Fibroblast of lung (primary cell): ENCODE measurements around the gene SKIL.

ENCODE experiments used
- EZH2 ChIP-seq: IDR thresholded peaks from 2 replicates; pipeline ENCODE4 v1.5.1; 2012; ENCODE audit warnings: low read length, control low read depth, mild to moderate bottlenecking; ENCODE audit errors: missing control alignments
- TF ChIP-seq, protein P1 (sequence below), 2 donors: IDR thresholded peaks in 1 of 2; conservative IDR thresholded peaks in 1 of 2; 1 replicate in 1 of 2; 2 replicates in 1 of 2; pipeline ENCODE4 v1.5.1; 2011 to 2012; ENCODE audit warnings: low read length in 2 of 2, control low read depth in 1 of 2, inconsistent platforms in 1 of 2, low read depth in 1 of 2, mild to moderate bottlenecking in 1 of 2

DNA sequence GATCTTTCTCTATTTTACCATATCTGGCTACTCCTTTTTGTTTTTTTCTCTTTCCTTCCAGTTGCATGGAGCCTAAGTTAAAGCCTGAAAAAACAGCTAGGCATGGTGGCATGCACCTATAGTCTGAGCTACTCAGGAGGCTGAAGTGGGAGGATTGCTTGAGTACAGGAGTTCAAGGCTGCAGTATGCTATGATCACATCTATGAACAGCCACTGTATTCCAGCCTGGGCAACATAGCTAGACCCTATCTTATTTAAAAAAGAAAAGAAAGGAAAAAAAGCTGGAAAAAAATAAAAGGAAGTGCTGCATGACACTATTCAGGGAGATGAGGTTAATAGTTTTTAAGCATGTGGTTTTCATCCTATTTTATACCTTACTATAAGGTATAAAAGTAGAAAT lies 4.0 kb upstream of the SKIL start:
- TF ChIP-seq, protein P1, sequence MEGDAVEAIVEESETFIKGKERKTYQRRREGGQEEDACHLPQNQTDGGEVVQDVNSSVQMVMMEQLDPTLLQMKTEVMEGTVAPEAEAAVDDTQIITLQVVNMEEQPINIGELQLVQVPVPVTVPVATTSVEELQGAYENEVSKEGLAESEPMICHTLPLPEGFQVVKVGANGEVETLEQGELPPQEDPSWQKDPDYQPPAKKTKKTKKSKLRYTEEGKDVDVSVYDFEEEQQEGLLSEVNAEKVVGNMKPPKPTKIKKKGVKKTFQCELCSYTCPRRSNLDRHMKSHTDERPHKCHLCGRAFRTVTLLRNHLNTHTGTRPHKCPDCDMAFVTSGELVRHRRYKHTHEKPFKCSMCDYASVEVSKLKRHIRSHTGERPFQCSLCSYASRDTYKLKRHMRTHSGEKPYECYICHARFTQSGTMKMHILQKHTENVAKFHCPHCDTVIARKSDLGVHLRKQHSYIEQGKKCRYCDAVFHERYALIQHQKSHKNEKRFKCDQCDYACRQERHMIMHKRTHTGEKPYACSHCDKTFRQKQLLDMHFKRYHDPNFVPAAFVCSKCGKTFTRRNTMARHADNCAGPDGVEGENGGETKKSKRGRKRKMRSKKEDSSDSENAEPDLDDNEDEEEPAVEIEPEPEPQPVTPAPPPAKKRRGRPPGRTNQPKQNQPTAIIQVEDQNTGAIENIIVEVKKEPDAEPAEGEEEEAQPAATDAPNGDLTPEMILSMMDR (conservative IDR thresholded peaks at IDR 0.05 in 1 of 2, IDR thresholded peaks at IDR 0.05 in 1 of 2; ENCODE audit: low read depth in 1 of 2, low read length in 2 of 2) = no peak
- no peak for TF ChIP-seq EZH2
